Keratinocyte (primary cell): Measurements from ENCODE around the gene KCNMA1. TPM values are rescaled to one million over a fixed set of nuclear protein-coding genes. Genes with fewer than 3 reads are reported as not detected.
"Not testable (repeated sequence)": the region's sequence is repeated elsewhere in the genome, so short reads cannot be mapped to it uniquely, and the experiment has no call there.

Experiments
- DNase-seq: peaks from one replicate; pipeline ENCODE4 v3.0.0-alpha.2; 2011; ENCODE audit warnings: low read depth, missing footprints, low spot score
- FAIRE-seq: peaks from 2 replicates; lab custom pipeline; 2011; peaks lifted over from hg19 to GRCh38; lab: Jason Lieb, UNC
- H2AFZ ChIP-seq: 2 replicates; pipeline ENCODE4 v1.6.0; 2012; ENCODE audit warnings: low read length, control low read depth, inconsistent platforms; ENCODE audit not compliant: control insufficient read depth
- H3K27ac ChIP-seq: 2 replicates; pipeline ENCODE4 v1.5.1; 2011; ENCODE audit warnings: low read length; ENCODE audit not compliant: control insufficient read depth, insufficient read depth
- H3K27me3 ChIP-seq: 3 replicates; pipeline ENCODE4 v1.6.0; 2011; ENCODE audit warnings: low read length; ENCODE audit not compliant: control insufficient read depth, insufficient read depth; ENCODE audit errors: extremely low read depth
- H3K36me3 ChIP-seq, 2 experiments: 2 replicates in 1 of 2; 3 replicates in 1 of 2; pipeline ENCODE4 v1.5.1; 2011; ENCODE audit warnings: low read length in 2 of 2, mild to moderate bottlenecking in 1 of 2; ENCODE audit not compliant: control insufficient read depth in 2 of 2, insufficient read depth in 2 of 2; ENCODE audit errors: extremely low read depth in 1 of 2
- H3K4me1 ChIP-seq: 3 replicates; pipeline ENCODE4 v1.5.1; 2011; ENCODE audit warnings: low read length; ENCODE audit not compliant: control insufficient read depth, insufficient read depth; ENCODE audit errors: extremely low read depth
- H3K4me2 ChIP-seq: 3 replicates; pipeline ENCODE4 v1.6.0; 2011; ENCODE audit warnings: low read depth, low read length; ENCODE audit not compliant: control insufficient read depth, insufficient read depth; ENCODE audit errors: extremely low read depth
- H3K4me3 ChIP-seq, 3 experiments: fragments of 200-600 bp in 1 of 3; sonication (generic) in 1 of 3; 2 replicates in 2 of 3; 3 replicates in 1 of 3; pipeline ENCODE4 v1.5.1; 2011 to 2016; ENCODE audit warnings: low read length in 3 of 3, mild to moderate bottlenecking in 3 of 3, control low read depth in 2 of 3, inconsistent platforms in 1 of 3, low read depth in 1 of 3, mixed read lengths in 1 of 3, mixed run types in 1 of 3, moderate library complexity in 1 of 3; ENCODE audit not compliant: control insufficient read depth in 2 of 3, insufficient read depth in 2 of 3; ENCODE audit errors: extremely low read depth in 1 of 3
- H3K79me2 ChIP-seq: 2 replicates; pipeline ENCODE4 v1.6.0; 2012; ENCODE audit warnings: low read length; ENCODE audit not compliant: control insufficient read depth, insufficient read depth
- H3K9ac ChIP-seq: 3 replicates; pipeline ENCODE4 v1.6.0; 2011; ENCODE audit warnings: low read length; ENCODE audit not compliant: control insufficient read depth, insufficient read depth; ENCODE audit errors: extremely low read depth
- H3K9me1 ChIP-seq: 3 replicates; pipeline ENCODE4 v1.6.0; 2011; ENCODE audit warnings: low read length; ENCODE audit not compliant: control insufficient read depth, insufficient read depth; ENCODE audit errors: extremely low read depth
- H3K9me3 ChIP-seq: 2 replicates; pipeline ENCODE4 v1.5.1; 2012; ENCODE audit warnings: low read depth, low read length; ENCODE audit not compliant: control insufficient read depth
- H4K20me1 ChIP-seq: 3 replicates; pipeline ENCODE4 v1.6.0; 2011; ENCODE audit warnings: low read length; ENCODE audit not compliant: control insufficient read depth, insufficient read depth; ENCODE audit errors: extremely low read depth
- EZH2 ChIP-seq: IDR thresholded peaks from one replicate; pipeline ENCODE4 v1.6.1; 2012; ENCODE audit warnings: inconsistent platforms, mild to moderate bottlenecking, low read length, moderate library complexity
- dilution Hi-C: fragments of 300-500 bp; cut with MboI; formaldehyde crosslinking; loops from one replicate; pipeline ENCODE4 v1.7.0; 2020; ENCODE audit warnings: low sequenced_read_pairs; ENCODE audit not compliant: extremely low pct_ligation_motif_present
- polyA plus RNA-seq, 5 experiments: library from polyadenylated mRNA; depleted of rRNA in 3 of 5; stranded (reverse) in 3 of 5; stranded (forward) in 1 of 5; unstranded in 1 of 5; fragments of >200 nt; gene quantifications; 1 replicate in 1 of 5; 2 replicates in 3 of 5; 3 replicates in 1 of 5; pipeline versions ENCODE4 v1.2.1 to v1.2.3, GENCODE V29; 2011 to 2012; ENCODE audit warnings: missing spikeins in 2 of 5, low read depth in 1 of 5, low replicate concordance in 1 of 5
- TF ChIP-seq, protein P1 (sequence below), 3 experiments: IDR thresholded peaks in 1 of 3; conservative IDR thresholded peaks in 1 of 3; optimal IDR thresholded peaks in 1 of 3; 2 replicates in 2 of 3; 3 replicates in 1 of 3; pipeline versions ENCODE3 to v1.5.1; 2011; ENCODE audit warnings: low read length in 3 of 3, mild to moderate bottlenecking in 3 of 3, moderate library complexity in 2 of 3, control low read depth in 1 of 3, inconsistent platforms in 1 of 3; ENCODE audit not compliant: insufficient read depth in 2 of 3; ENCODE audit errors: extremely low read depth in 1 of 3

Gene KCNMA1
- polyA plus RNA-seq, 1 donor (not counting 4 experiments of a cell fraction or from before 2014, with no cell fraction given) = 6.3 TPM

DNA sequence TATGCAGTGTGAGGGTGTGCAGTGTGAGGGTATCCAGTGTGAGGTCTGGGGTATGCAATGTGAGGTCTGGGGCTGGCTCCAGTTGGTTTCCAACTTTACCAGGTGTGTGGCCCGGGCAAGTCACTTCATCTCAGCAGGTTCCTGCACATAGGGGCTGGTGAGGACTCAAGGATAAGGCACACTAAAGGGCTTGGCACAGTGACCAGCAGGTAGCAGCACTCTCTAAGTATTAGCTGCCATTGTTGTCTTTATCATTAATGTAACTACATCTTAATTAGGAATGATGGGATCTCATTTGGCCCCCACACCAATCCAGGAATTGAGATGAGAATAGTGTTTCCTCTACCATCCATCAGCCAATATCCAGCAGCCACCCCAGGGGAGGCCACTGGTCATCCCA lies 117.3 kb downstream of the KCNMA1 start:
- DNase-seq (no peak), FAIRE-seq (no peak)
- no peaks in the 10 kb centered on the region for H4K20me1 ChIP-seq
- H3K9me1 ChIP-seq = no peaks in the 10 kb centered on the region
- no peaks in the 10 kb centered on the region for H3K9me3 ChIP-seq
- H3K4me3 ChIP-seq = no peak overlapping the region
- H3K27me3 ChIP-seq = no peaks in the 10 kb centered on the region
- no peaks in the 10 kb centered on the region for H3K36me3 ChIP-seq
- H2AFZ ChIP-seq = no peak overlapping the region
- no peak for TF ChIP-seq EZH2
- TF ChIP-seq, protein P1, sequence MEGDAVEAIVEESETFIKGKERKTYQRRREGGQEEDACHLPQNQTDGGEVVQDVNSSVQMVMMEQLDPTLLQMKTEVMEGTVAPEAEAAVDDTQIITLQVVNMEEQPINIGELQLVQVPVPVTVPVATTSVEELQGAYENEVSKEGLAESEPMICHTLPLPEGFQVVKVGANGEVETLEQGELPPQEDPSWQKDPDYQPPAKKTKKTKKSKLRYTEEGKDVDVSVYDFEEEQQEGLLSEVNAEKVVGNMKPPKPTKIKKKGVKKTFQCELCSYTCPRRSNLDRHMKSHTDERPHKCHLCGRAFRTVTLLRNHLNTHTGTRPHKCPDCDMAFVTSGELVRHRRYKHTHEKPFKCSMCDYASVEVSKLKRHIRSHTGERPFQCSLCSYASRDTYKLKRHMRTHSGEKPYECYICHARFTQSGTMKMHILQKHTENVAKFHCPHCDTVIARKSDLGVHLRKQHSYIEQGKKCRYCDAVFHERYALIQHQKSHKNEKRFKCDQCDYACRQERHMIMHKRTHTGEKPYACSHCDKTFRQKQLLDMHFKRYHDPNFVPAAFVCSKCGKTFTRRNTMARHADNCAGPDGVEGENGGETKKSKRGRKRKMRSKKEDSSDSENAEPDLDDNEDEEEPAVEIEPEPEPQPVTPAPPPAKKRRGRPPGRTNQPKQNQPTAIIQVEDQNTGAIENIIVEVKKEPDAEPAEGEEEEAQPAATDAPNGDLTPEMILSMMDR (optimal IDR thresholded peaks at IDR 0.05 in 1 of 3, IDR thresholded peaks at IDR 0.05 in 1 of 3, conservative IDR thresholded peaks at IDR 0.05 in 1 of 3; ENCODE audit: extremely low read depth in 1 of 3, insufficient read depth in 2 of 3, low read length in 3 of 3) = peak in 1 of 3 experiments; percentile 42
- no peak overlapping the region for H3K9ac ChIP-seq
- no peak overlapping the region for H3K4me2 ChIP-seq
- H3K27ac ChIP-seq = no peak overlapping the region
- dilution Hi-C loops = no loop called here
- no peaks in the 10 kb centered on the region for H3K79me2 ChIP-seq
- H3K4me1 ChIP-seq = peaks cover 7% of the 10 kb centered on the region

DNA sequence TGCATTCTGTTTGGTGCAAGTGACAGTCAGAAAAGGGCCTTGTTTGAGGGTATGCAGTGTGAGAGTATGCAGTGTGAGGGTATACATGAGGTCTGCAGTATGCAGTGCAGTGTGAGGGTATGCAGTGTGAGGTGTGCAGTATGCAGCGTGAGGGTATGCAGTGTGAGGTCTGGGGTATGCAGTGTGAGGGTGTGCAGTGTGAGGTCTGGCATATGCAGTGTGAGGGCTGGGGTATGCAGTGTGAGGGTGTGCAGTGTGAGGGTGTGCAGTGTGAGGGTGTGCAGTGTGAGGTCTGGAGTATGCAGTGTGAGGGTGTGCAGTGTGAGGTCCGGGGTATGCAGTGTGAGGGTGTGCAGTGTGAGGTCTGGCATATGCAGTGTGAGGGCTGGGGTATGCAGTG lies 117.8 kb downstream of the KCNMA1 start:
- H3K36me3 ChIP-seq, H3K79me2 ChIP-seq, H3K4me2 ChIP-seq, H3K9ac ChIP-seq, H3K4me3 ChIP-seq, dilution Hi-C loops, H3K4me1 ChIP-seq, H3K9me1 ChIP-seq, H3K27ac ChIP-seq, H3K27me3 ChIP-seq, FAIRE-seq, H3K9me3 ChIP-seq, H4K20me1 ChIP-seq, H2AFZ ChIP-seq, DNase-seq: not testable (repeated sequence)

DNA sequence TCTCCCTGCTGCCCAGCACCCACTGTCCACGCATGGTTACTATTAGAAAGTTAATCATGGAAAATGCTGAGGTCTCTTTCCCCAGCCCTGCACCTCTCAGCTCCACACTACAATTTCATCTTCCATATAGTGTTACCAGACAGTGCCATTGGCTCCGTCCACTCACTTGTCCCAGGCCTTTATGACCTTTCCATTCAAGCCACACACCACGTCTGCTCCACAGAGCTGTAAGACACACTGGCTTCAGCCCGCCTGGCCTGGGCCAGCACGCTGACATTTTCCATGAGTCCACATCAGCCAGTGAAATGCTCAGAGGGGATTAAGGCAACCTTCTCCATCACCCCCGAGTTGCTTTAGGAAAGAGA lies 118.7 kb downstream of the KCNMA1 start:
- H3K27ac ChIP-seq = no peak overlapping the region
- no peak overlapping the region for H3K9ac ChIP-seq
- TF ChIP-seq, protein P1 (optimal IDR thresholded peaks at IDR 0.05 in 1 of 3, IDR thresholded peaks at IDR 0.05 in 1 of 3, conservative IDR thresholded peaks at IDR 0.05 in 1 of 3; ENCODE audit: extremely low read depth in 1 of 3, insufficient read depth in 2 of 3, low read length in 3 of 3) = no peak
- no peak for TF ChIP-seq EZH2
- no peaks in the 10 kb centered on the region for H3K9me3 ChIP-seq
- H3K36me3 ChIP-seq = no peaks in the 10 kb centered on the region
- no peaks in the 10 kb centered on the region for H3K79me2 ChIP-seq
- dilution Hi-C loops = no loop called here
- DNase-seq (no peak), FAIRE-seq (no peak)
- no peak overlapping the region for H3K4me3 ChIP-seq
- peaks cover 9% of the 10 kb centered on the region for H3K4me1 ChIP-seq
- no peaks in the 10 kb centered on the region for H3K27me3 ChIP-seq
- no peak overlapping the region for H2AFZ ChIP-seq
- H3K4me2 ChIP-seq = no peak overlapping the region
- H3K9me1 ChIP-seq = no peaks in the 10 kb centered on the region
- H4K20me1 ChIP-seq = no peaks in the 10 kb centered on the region
